NCI-H526 (cell line): ENCODE data around the gene SSU72.
A peak's percentile ranks its signal among the peaks of the same experiment; 100 is the strongest.

Experiments used
- DNase-seq, 2 experiments: peaks; one replicate each; lab custom pipeline; 2025; lab: John Stamatoyannopoulos, UW

The SSU72 gene

DNA sequence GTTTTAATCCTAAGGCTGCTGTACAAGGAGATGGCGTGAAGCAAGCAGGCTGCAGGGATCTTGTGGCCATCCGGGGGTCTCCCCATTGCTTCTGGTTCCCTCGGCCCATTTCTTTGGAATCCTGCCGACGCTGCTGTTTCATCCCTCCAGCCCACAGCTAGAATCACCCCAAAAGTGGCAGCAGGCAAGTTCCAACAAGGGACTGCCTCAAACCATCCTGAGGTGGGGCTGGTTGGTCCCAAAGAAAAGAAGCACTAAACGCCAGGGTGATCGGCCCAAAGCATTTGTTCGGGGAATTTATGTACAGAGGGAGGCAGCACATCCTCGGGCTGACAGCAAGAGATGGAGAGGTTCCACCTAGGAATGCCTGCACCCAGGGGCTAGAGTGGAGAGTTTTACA lies 36.1 kb upstream of the SSU72 start:
- no peak for DNase-seq

DNA sequence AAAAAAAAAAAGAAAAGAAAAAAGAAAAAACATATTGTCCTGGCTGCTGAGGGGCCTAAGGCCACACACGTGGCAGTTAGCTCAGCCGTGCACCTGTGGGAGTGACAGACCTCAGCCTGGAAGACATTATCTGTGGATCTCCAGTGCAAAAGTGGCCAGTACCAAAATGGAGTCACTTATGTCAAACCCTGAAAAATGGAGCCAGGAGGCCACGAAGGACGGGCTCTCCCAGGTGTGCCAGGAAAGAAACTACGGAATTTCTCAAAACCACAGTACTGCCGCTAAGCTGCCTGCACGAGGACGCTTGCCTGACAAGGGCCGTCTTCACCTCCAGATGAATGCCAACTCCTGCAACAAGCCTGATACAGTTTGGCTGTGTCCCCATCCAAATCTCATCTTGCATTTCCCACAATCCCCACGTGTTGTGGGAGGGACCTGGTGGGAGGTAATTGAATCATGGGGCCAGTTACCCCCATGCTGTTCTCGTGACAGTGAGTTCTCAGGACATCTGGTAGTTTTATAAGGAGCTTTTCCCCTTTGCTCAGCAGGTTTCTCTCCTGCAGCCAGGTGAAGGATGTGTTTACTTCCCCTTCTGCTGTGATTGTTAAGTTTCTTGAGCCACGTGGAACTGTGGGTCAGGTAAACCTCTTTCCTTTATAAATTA lies 35.3 kb upstream of the SSU72 start:
- DNase-seq: no peak

DNA sequence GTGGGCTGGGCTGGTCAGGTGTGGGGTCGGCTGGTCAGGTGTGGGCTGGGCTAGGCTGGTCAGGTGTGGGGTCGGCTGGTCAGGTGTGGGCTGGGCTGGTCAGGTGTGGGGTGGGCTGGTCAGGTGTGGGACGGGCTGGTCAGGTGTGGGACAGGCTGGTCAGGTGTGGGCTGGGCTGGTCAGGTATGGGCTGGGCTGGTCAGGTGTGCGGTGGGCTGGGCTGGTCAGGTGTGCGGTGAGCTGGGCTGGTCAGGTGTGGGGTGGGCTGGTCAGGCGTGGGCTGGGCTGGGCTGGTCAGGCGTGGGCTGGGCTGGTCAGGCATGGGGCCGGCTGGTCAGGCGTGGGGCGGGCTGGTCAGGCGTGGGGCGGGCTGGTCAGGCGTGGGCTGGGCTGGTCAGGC lies 31.6 kb upstream of the SSU72 start:
- no peak for DNase-seq

DNA sequence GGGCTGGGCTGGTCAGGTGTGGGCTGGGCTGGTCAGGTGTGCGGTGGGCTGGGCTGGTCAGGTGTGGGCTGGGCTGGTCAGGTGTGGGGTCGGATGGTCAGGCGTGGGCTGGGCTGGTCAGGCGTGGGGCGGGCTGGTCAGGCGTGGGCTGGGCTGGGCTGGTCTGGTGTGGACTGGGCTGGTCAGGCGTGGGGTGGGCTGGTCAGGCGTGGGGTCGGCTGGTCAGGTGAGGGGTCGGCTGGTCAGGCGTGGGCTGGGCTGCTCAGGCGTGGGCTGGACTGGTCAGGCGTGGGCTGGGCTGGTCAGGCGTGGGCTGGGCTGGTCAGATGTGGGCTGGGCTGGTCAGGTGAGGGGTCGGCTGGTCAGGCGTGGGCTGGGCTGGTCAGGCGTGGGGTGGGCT lies 31.1 kb upstream of the SSU72 start:
- no peak for DNase-seq

DNA sequence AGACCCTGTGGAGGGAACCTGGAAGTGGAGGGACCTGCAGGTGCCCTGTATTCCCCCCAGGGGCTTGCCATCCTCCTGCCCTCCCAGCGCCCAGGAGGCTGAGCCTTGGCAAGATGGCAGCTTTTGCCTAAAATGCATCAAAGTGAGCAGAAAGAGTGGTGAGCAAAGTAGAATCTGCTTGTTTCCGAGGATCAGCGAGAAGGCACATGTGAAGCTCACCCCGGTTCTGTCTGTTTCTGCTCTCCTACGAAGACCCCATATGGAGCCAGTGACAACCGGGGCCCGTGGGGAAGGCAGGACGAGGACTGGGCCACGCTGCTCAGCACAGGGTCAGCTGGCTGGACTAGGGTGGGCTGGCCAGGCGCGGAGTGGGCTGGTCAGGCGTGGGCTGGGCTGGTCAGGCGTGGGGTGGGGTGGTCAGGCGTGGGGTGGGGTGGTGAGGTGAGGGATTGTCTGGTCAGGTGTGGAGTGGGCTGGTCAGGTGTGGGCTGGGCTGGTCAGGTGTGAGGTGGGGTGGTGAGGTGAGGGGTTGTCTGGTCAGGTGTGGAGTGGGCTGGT lies 30.4 kb upstream of the SSU72 start:
- DNase-seq: no peak

DNA sequence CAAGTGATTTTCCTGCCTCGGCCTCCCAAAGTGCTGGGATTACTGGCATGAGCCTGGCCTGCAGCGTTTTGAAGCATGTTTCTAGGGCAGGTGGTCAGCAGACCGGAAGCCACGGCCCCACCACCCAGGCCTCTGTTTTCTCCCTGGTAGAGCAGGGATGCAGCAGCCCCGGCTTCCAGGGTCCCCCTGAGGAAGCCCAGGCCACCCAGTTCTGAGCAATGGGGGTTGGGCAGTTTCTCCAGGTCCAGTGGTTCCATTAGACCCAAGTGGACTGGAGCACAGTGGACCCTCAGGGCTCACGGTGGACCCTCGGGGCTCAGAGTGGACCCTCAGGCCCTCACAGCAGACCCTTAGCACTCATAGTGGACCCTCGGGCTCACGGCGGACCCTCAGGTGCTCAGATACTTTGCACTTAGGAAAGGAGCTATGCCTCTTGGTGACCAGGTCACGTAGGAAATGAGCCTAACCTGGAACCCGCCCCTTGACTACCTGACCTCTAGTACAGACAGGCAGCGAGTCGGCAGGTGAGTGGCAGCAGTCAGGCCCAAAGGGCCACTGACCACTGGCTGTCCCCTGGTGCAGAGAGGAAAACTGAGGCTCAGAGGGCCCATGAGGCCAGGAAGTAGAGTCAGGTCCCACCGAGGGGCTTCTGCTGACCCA lies 29.8 kb upstream of the SSU72 start:
- no peak for DNase-seq

DNA sequence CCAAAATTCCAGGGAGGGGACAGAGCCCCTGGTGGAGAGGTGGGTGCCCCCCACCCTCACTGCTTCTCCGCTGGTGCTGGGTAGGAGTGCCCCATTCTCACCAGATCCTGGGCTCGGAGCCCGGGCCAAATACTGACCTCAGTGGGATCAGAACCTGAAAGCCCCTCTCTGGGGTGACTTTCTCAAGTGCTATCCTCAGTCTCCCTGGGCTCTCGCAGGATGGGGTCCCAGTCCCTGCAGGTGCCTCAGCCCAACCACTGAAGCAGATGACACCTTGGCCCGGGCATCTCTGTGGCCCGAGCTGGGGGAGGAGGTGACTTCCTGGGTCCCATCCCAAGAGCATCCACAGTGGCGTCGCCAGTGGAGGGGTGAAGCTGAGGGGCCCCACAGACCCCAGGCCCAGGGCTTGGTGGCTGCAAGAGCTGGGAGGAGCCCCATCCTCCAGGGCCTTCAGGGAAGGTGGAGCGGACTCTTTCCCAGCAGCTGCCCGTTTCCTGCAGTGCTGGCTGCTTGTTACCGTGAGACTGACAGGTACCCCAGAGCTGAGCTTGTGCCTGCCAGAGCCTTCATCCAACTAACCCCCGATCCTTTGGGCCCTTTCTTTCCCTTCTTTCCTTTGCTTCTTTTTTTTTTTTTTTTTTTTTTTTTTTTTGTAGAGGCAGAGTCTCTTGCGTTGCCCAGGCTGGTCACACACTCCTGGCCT lies 29.2 kb upstream of the SSU72 start:
- no peak for DNase-seq

DNA sequence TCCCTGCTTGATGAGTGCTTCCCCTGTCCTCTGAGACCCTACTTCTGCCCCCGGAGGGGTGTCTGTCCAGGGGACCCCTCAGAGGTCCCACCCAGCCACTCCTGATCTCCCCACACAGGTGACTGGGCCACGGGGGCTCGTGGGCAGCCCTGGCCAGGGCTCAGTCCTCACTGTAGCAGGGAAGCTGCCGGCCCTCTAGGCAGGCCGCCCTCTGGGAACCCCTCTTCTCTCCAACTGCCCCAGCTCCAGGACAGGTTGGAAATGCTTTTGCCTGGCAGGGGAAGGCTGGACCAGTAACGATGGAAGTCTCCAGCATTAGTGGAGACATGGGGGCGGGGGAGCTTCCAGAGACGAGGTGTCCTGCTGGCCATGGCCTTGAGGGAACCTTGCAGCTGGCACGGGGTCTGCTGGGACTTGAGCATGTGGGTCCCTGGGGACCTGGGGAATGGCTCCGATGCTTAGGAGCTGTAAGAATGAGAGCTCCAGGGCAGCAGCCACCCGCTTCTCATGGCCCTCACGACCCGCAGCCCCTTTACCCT lies 28.4 kb upstream of the SSU72 start:
- peak in 1 of 2 experiments; percentile 48 for DNase-seq

DNA sequence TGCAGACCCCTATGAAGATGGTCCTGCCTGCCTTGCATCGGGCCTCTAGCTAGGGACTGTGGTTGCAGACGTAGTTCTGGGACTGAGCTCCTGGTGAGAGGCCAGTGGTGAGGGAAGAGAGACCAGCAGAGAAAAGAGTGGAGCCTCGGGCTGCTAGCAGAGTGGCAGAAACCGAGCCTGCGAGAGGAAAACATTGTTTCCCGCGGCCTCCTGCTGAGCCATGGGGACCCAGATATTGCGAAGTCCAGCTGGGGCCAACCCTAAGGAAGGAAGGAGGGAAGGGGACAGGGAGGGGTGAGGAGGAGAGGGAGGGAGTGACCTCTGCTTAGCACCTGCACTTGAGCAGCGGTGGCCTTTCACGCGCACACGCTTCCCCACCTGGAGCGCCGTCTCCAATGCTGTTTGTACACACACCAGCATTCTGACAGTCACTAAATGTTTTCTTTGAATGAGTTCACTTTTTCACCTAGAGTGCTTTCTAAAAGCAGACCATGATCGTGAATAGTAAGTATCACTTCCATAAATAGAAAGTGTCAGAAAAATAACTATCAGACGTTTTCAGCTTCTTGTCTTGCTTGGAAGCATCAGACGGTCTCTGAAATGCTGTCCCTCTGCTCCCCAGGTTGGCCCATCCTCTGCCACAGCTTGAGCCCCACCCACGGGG lies 27.8 kb upstream of the SSU72 start:
- DNase-seq: no peak

DNA sequence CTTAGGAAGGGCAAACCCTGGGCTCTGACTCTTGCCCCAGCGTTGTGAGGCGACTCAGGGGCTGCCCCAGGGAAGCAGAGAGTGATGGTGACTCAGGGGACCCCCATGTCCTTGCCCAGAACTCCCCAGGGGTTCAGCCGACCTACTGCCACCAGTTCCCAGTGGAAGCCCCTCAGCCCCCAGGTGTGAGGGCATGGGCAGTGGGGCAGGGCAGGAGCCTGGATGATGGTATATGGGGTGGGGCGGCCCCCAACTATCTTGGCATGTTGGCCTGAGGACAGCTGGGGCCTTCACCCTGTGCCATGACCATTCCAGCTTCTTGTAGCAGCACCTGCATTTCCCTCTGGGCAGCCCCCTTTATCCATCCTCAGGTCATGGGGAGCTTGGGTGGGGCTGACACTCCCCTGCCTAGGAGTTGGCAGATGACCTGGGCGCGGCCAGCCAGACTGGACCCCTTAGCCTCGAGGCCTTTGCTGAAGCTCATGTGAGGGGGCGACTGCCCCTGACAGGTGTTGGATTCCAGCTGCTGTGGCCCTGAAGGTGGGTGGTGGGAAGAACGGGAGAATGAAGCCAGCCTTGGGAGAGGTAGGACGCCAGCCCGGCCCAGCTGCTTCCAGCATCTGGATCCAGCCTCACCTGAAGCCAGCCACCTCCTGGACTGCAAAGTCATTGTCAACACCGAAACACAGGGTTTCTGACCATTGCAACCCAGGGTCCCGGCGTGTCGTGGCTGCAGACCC lies 27.1 kb upstream of the SSU72 start:
- no peak for DNase-seq

DNA sequence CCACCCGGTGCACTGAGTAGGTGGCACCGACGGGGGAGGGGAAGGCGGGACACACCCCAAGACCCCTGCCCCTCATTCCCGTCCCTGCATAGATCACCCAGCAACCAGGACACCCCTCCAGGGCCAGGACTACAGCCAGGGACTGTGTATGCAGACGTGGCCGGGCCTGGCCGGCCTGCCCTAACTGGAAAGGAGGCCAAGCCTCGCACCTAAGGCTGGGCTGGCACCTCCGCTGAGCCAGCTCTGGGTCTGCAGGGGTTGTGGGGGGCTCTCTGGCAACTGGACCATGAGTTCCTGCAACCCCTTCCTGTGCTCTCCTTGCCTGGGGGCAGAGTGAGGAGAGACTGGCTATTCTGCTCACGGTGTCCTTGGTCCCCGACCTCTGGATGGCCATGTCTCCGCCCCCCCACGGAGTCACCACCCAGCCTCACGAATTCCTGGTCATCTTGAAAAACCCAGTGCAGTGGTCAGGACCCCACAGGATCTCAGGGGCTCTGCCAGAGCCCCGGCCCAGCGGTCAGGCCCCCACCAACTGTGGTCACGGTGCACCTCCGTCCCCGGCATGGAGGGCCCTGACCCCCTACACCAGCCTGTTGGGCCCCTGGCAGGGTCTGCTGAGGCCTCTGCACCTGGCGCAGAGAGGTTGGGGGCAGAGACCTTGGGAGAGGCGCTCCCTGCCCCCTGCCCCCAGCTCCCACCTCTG lies 26.3 kb upstream of the SSU72 start:
- no peak for DNase-seq

DNA sequence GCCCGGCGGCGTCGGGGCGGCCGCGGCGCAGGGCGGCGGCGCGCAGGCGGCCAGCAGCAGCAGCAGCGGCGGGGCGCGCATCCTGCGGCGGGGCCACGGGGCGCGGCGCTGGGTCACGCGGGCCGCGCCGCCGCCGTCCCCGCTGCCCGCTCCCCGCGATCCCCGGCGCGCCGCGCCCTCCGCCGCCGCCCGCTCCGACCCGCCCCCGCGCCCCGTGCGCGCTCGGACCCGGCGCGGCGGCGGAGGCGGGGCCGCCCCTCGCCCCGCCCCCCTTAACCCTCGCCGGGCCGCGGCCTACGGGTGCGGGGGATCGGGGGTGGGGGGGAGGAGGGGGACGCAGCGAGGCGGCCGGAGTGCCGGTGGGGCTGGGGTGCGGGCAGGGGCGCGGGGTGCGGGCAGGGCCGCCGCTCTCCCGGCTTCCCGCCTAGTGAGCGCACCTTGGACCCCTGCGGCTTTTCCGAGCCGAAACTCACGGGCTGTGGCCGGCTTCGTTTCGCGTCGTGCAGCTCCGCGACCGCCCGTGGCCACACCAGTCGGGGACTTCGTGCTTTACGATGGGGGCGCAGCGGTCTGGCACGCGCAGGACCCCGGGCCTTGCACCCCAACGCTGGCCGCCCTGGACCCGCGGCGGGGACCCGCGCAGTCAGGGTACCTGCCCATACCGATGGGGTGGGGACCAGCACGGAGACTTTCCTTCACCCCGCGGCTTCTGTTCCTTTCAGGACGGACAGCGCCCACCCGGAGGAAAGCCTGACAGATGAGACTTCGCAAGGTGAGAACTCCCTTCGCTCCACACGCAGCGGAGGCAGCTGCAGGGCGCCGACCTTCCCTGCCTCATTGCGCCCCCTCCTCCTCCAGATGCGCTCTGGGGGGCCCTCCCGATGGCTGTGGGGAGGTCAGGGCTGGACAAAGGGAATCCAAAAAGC lies 25.5 kb upstream of the SSU72 start, which contains the start of gene FNDC10:
FNDC10 (minus strand) TSS at position 201 of the 926 bp plus-strand sequence; CDS start at position 81, 120 bp downstream.
- DNase-seq: peak in 1 of 2 experiments; percentile 48

DNA sequence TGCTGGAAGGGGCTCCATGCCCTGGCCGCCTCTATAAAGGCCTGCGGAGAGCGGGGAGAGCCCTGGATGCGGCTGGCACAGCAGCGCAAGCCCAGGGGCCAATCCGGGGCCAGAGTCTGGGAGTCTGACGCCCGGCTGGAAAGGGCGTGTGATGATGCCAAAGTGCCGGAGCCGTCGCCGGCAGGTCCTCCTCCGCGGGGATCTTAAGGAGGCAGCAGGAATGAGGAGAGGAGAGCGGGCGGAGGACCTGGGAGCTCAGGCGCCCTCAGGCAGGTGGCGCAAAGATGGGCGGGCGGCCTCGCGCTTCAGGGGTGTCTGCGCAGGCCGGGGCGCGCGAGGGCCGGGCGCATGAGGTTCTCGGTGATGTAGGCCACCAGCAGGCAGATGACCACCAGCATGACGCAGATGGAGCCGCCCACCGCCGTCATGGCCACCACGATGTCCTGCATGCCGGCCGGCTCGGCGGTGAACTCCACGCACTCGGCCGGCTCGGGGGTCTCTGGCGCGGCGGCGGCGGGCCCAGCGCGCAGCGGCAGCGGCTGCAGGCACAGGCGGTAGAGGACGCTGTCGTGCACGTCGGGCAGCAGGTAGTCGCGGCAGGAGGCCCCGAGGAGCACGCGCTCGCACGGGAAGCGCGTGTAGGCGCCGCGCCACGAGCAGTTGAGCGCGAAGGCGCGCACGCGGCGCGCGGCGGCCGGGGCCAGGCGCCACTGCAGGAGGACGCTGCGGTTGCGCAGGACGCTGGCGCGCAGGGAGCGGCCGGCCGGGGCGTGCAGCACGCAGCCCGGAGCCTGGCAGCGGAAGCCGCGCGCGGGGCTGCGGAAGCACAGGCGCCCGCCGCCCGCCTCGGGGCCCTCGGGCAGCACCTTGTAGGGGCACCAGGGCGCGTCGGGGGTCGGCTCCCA lies 24.6 kb upstream of the SSU72 start:
- peak in 1 of 2 experiments; percentile 60 for DNase-seq

DNA sequence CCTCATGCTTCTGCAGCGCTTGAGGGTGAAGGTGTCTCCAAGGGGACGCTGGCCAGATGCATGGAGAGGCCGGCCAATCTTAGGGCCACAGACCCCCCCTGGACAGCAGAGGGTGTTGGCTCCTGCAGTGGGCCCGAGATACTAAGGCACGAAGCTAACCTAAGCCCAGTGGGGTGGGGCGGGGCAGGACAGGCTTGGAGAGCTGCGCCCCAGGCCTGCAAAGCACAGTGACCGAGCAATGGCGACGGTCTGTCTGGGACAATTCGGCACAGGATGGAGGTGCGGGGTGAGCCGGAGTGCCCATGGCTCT lies 24.0 kb upstream of the SSU72 start:
- no peak for DNase-seq

DNA sequence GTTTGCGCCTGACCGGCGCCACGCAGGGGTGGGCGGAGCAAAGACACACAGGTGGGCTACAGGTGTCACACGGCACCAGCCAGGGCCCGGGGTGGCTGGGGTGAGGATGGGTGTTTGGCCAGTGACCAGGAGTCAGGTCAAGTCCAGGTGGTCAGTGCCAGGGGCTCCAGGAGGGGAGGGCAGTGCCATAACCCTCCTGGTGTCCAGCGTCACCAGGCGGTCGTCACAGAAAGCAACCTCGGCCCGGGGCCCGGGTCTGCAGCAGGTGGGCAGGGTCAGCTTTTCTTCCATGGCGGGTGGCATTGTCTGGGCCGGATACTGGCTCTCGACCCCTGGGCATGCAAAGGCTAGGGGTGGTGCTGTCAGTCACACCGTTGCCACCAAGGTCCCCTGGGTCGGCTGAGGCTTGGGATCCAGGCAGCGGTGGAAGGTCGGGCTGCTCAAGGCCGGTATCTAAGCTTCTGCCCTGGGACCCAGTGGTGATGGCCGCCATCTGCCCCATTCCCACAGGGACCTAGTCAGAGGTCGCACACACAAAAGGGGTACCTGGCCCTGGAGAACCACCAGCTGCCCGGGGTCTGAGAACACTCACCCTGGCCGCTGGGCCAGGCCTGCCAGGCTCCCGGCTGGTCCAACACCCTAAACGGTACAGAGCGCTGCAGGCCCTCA lies 23.5 kb upstream of the SSU72 start:
- no peak for DNase-seq

DNA sequence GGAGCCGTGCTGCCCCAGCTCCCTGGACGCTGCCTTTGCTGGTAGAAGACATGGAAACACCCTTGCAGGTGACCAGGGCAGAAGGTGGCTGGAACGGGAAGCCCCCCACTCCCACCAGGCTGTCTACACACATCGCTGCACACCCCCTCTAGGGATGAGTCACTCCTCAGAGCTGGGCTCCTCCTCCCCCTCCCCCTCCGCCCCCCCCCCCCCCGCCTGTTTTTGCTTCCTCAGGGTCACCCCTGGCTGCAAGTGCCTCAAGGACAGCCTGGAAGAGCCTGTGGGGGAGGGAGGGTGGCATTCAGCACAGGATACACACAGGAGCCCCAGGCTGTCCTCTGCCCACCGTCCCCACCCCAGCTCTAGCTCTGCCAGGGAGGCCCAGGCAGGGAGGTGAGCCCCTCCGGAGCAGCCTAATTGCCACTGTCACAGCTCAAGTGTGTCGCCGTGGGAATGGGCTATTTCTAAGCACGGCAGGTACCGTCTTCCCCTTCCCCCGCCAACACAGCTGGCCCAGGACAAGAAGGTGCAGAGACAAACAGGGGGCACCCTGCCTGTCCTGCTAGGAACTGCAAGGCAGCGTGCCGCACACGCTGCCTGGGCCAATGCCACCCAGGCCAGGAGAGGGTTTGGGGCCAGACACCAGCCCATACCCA lies 22.7 kb upstream of the SSU72 start:
- peak; percentile 38 to 64 for DNase-seq

DNA sequence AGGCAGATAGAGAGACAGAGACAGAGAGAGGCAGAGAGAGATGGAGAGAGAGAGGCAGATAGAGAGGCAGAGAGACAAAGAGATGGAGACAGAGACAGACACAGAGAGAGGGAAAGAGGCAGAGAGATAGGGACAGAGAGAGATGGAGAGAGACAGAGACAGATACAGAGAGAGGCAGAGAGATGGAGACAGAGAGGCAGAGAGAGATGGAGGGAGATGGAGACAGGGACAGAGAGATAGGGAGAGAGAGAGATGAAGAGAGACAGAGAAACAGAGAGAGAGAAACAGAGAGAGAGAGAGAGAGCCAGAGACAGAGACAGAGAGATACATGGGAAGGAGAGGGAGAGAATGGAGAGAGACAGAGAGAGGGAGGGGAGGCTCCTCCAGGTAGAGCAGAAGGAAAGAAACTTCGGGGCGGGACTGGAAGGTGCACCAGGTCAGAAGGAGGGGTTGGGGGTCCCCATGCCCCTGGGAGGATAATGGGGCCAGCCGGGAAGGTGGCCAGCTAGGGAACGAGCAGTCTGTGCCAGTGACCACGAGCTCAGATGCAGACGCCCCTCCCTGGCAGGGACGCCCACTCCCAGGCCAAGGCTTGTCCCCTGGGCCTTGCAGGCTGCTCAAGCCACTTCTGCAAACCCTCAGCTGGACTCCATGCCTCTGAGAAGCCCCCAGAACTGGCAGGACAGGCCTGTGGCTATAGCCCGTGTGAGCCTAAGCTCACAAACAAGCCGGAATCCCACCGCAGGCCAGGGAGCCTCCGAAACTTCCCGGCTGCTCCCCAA lies 22.0 kb upstream of the SSU72 start:
- no peak for DNase-seq
